ENCODE data around the gene CFAP119.

CFAP119 gene

GRCh38 chr16:30755955-30756780 is 5.7 kb downstream of the CFAP119 start:
- TF ChIP-seq TAF1 (IDR thresholded peaks at IDR 0.05; ENCODE audit: borderline replicate concordance, insufficient read depth, low read length) (no peak), SIN3A (IDR thresholded peaks at IDR 0.05; ENCODE audit: borderline replicate concordance, insufficient read depth, low read length) (no peak), POLR2AphosphoS5 (IDR thresholded peaks at IDR 0.05; ENCODE audit: low read depth, low read length) (no peak), REST (IDR thresholded peaks at IDR 0.05; ENCODE audit: insufficient read depth in 1 of 2, low read depth in 2 of 2, low read length in 2 of 2) (no peak), FOXP2 (optimal IDR thresholded peaks at IDR 0.05; ENCODE audit: borderline replicate concordance, extremely low read depth, extremely low read length, insufficient read depth) (no peak)

- no peak for TF ChIP-seq SIN3A (IDR thresholded peaks at IDR 0.05; ENCODE audit: borderline replicate concordance, insufficient read depth, low read length)
- TF ChIP-seq POLR2AphosphoS5 (IDR thresholded peaks at IDR 0.05; ENCODE audit: low read depth, low read length), result no peak
- no peak for TF ChIP-seq TAF1 (IDR thresholded peaks at IDR 0.05; ENCODE audit: borderline replicate concordance, insufficient read depth, low read length)
- TF ChIP-seq FOXP2 (optimal IDR thresholded peaks at IDR 0.05; ENCODE audit: borderline replicate concordance, extremely low read depth, extremely low read length, insufficient read depth), result no peak
- no peak for TF ChIP-seq REST (IDR thresholded peaks at IDR 0.05; ENCODE audit: insufficient read depth in 1 of 2, low read depth in 2 of 2, low read length in 2 of 2)
Observed at GRCh38 chr16:30753596-30753995, 8.3 kb downstream of the CFAP119 start.

GRCh38 chr16:30750876-30751465 is 10.9 kb downstream of the CFAP119 start:
- TF ChIP-seq TAF1 (IDR thresholded peaks at IDR 0.05; ENCODE audit: borderline replicate concordance, insufficient read depth, low read length) (no peak), SIN3A (IDR thresholded peaks at IDR 0.05; ENCODE audit: borderline replicate concordance, insufficient read depth, low read length) (no peak), FOXP2 (optimal IDR thresholded peaks at IDR 0.05; ENCODE audit: borderline replicate concordance, extremely low read depth, extremely low read length, insufficient read depth) (no peak), REST (IDR thresholded peaks at IDR 0.05; ENCODE audit: insufficient read depth in 1 of 2, low read depth in 2 of 2, low read length in 2 of 2) (no peak), POLR2AphosphoS5 (IDR thresholded peaks at IDR 0.05; ENCODE audit: low read depth, low read length) (no peak)

- no peak for TF ChIP-seq TAF1 (IDR thresholded peaks at IDR 0.05; ENCODE audit: borderline replicate concordance, insufficient read depth, low read length)
- TF ChIP-seq SIN3A (IDR thresholded peaks at IDR 0.05; ENCODE audit: borderline replicate concordance, insufficient read depth, low read length), result no peak
- no peak for TF ChIP-seq POLR2AphosphoS5 (IDR thresholded peaks at IDR 0.05; ENCODE audit: low read depth, low read length)
- no peak for TF ChIP-seq REST (IDR thresholded peaks at IDR 0.05; ENCODE audit: insufficient read depth in 1 of 2, low read depth in 2 of 2, low read length in 2 of 2)
Observed at GRCh38 chr16:30750201-30750600, 11.7 kb downstream of the CFAP119 start.
